Endothelial cell of umbilical vein (primary cell): ENCODE measurements around the gene DNAJC6. TPM values are rescaled to one million over a fixed set of nuclear protein-coding genes. Genes with fewer than 3 reads are reported as not detected.

Source experiments
- BruUV-seq: library from RNA; stranded (reverse); fragments of 400-500 nt; replicated peaks from 2 replicates; lab custom pipeline; 2021; lab: Mats Ljungman, UMichigan
- CTCF ChIA-PET: fragments of 300-600, 350-600 bp; sonication (Branson Sonifier 250); formaldehyde crosslinking; loops from one replicate; lab custom pipeline; 2021; ENCODE audit warnings: antibody characterized with exemption, inconsistent platforms; lab: Charles Lee
- POLR2A ChIA-PET: fragments of 300-600, 350-600 bp; sonication (Branson Sonifier 250); formaldehyde crosslinking; loops from one replicate; lab custom pipeline; 2021; ENCODE audit warnings: antibody characterized with exemption, inconsistent platforms; lab: Charles Lee
- DNase-seq: peaks from one replicate; pipeline ENCODE4 v3.0.0-alpha.2; 2011; ENCODE audit warnings: low read depth, low spot score
- FAIRE-seq: peaks from 2 replicates; lab custom pipeline; 2011; peaks lifted over from hg19 to GRCh38; lab: Jason Lieb, UNC
- H2AFZ ChIP-seq: 2 replicates; pipeline ENCODE4 v1.6.0; 2012; ENCODE audit warnings: low read depth, low read length, control low read depth, inconsistent platforms
- H3K27ac ChIP-seq: 2 replicates; pipeline ENCODE4 v1.5.1; 2011; ENCODE audit warnings: low read depth, mild to moderate bottlenecking, control low read depth, low read length, moderate library complexity; ENCODE audit not compliant: insufficient read depth
- H3K27me3 ChIP-seq, 2 experiments: 2 replicates each; pipeline versions ENCODE4 v1.6.0 to v1.6.1; 2011; ENCODE audit warnings: low read length in 2 of 2, mixed read lengths in 1 of 2; ENCODE audit not compliant: control insufficient read depth in 2 of 2, insufficient read depth in 2 of 2
- H3K36me3 ChIP-seq, 2 experiments: 2 replicates in 1 of 2; 3 replicates in 1 of 2; pipeline ENCODE4 v1.5.1; 2011; ENCODE audit warnings: low read length in 2 of 2, mild to moderate bottlenecking in 1 of 2, moderate library complexity in 1 of 2; ENCODE audit not compliant: control insufficient read depth in 2 of 2, insufficient read depth in 2 of 2; ENCODE audit errors: extremely low read depth in 1 of 2
- H3K4me1 ChIP-seq: 3 replicates; pipeline ENCODE4 v1.5.1; 2011; ENCODE audit warnings: mild to moderate bottlenecking, low read length; ENCODE audit not compliant: control insufficient read depth, insufficient read depth; ENCODE audit errors: extremely low read depth
- H3K4me2 ChIP-seq: 2 replicates; pipeline ENCODE4 v1.6.1; 2011; ENCODE audit warnings: low read length, control low read depth, mixed read lengths; ENCODE audit not compliant: insufficient read depth
- H3K4me3 ChIP-seq, 3 experiments: fragments of 200-600 bp in 1 of 3; sonication (generic), shearing (Covaris generic) in 1 of 3; replicated peaks in 1 of 3; 2 replicates each; pipeline ENCODE4 v1.5.1; 2011 to 2016; ENCODE audit warnings: control low read depth in 3 of 3, low read length in 3 of 3, mild to moderate bottlenecking in 2 of 3, inconsistent platforms in 1 of 3, low read depth in 1 of 3, moderate library complexity in 1 of 3; ENCODE audit not compliant: insufficient read depth in 1 of 3
- H3K79me2 ChIP-seq: 2 replicates; pipeline ENCODE4 v1.6.0; 2012; ENCODE audit warnings: low read length, inconsistent platforms; ENCODE audit not compliant: control insufficient read depth, insufficient read depth
- H3K9ac ChIP-seq: replicated peaks from 2 replicates; pipeline ENCODE3; 2011; ENCODE audit warnings: low read length, control low read depth; ENCODE audit not compliant: insufficient read depth; ENCODE audit errors: extremely low read depth
- H3K9me1 ChIP-seq: replicated peaks from 3 replicates; pipeline ENCODE4 v1.6.0; 2011; ENCODE audit warnings: mild to moderate bottlenecking, low read length; ENCODE audit not compliant: control insufficient read depth, insufficient read depth; ENCODE audit errors: extremely low read depth
- H3K9me3 ChIP-seq: replicated peaks from 2 replicates; pipeline ENCODE4 v1.5.1; 2012; ENCODE audit warnings: low read length, inconsistent platforms; ENCODE audit not compliant: control insufficient read depth, insufficient read depth
- H4K20me1 ChIP-seq: replicated peaks from 2 replicates; pipeline ENCODE3; 2011; ENCODE audit warnings: mild to moderate bottlenecking, low read length; ENCODE audit not compliant: control insufficient read depth, insufficient read depth; ENCODE audit errors: extremely low read depth
- EZH2 ChIP-seq: IDR thresholded peaks from 2 replicates; pipeline ENCODE4 v1.6.1; 2012; ENCODE audit warnings: borderline replicate concordance, low read depth, mild to moderate bottlenecking, moderate library complexity, low read length, inconsistent platforms; ENCODE audit not compliant: severe bottlenecking
- FOS ChIP-seq: IDR thresholded peaks from 2 replicates; pipeline ENCODE4 v1.6.1; 2011; ENCODE audit warnings: mild to moderate bottlenecking, low read length, moderate library complexity, borderline replicate concordance; ENCODE audit not compliant: insufficient read depth
- GATA2 ChIP-seq: IDR thresholded peaks from 2 replicates; pipeline ENCODE4 v1.7.0; 2011; ENCODE audit warnings: low read depth, mild to moderate bottlenecking, moderate library complexity, mixed read lengths, low read length; ENCODE audit not compliant: insufficient read length, insufficient read depth
- JUN ChIP-seq: IDR thresholded peaks from 2 replicates; pipeline ENCODE4 v1.6.1; 2011; ENCODE audit warnings: borderline replicate concordance, low read depth; ENCODE audit not compliant: insufficient read length, insufficient read depth
- MAX ChIP-seq: IDR thresholded peaks from 2 replicates; pipeline ENCODE4 v1.6.1; 2011; ENCODE audit not compliant: insufficient read depth, insufficient read length
- MYC ChIP-seq: IDR thresholded peaks from one replicate; pipeline ENCODE4 v1.6.1; 2011; ENCODE audit warnings: mild to moderate bottlenecking, low read depth, low read length
- POLR2A ChIP-seq: IDR thresholded peaks from 2 replicates; pipeline ENCODE4 v1.6.1; 2012; ENCODE audit warnings: low read depth, mild to moderate bottlenecking, control low read depth, low read length
- POLR2AphosphoS5 ChIP-seq: IDR thresholded peaks from 2 replicates; pipeline ENCODE4 v1.6.1; 2012; ENCODE audit warnings: low read depth, mild to moderate bottlenecking, control low read depth, low read length, moderate library complexity; ENCODE audit not compliant: insufficient read depth
- dilution Hi-C: fragments of 300-500 bp; cut with MboI; formaldehyde crosslinking; loops from one replicate; pipeline ENCODE4 v1.15.0; 2019; ENCODE audit warnings: low sequenced_read_pairs; ENCODE audit not compliant: extremely low pct_ligation_motif_present
- intact Hi-C: fragments of 100-400 bp; cut with micrococcal nuclease; formaldehyde crosslinking; loops from one replicate; pipeline ENCODE4 v1.10.0; 2022
- polyA plus RNA-seq, 4 experiments: library from polyadenylated mRNA; depleted of rRNA in 3 of 4; stranded (reverse) in 3 of 4; unstranded in 1 of 4; fragments of >200 nt; gene quantifications; 2 replicates each; pipeline versions ENCODE4 v1.2.1 to v1.2.3, GENCODE V29; 2011 to 2012; ENCODE audit warnings: missing spikeins in 1 of 4
- total RNA-seq: library from RNA; stranded (reverse); gene quantifications from 2 replicates; pipeline ENCODE4 v1.2.3, GENCODE V29; 2021
- TF ChIP-seq, protein P1 (sequence below), 2 donors: IDR thresholded peaks; 1 replicate in 1 of 2; 2 replicates in 1 of 2; pipeline ENCODE4 v1.5.1; 2011; ENCODE audit warnings: low read length in 2 of 2, mild to moderate bottlenecking in 2 of 2, moderate library complexity in 2 of 2, control low read depth in 1 of 2, inconsistent platforms in 1 of 2, low read depth in 1 of 2; ENCODE audit not compliant: insufficient read depth in 1 of 2; ENCODE audit errors: extremely low read depth in 1 of 2

Gene DNAJC6
- total and polyA plus RNA-seq, 2 donors (not counting 3 experiments of a cell fraction or from before 2014, with no cell fraction given), result 2.3 to 4.9 TPM

DNA sequence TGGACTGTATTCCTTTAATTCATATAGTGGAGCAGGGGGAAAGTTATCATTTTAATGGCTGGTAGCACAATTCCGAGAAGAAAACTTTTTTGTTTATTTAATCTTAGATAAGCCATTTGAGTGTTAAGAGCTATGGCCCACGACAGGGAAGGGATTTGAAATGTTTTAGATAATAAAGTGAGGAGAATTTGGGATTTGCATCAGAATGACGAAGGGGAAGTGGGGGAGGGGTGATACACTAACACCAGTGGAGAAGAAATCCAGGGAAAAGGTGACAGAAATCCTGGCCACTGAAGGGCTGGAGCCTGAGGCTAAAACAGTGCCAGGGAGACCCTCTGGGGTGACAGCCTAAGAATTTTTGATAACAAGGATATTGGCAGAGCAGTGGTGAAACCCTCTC is 132.1 kb downstream of the DNAJC6 start:
- TF ChIP-seq, protein P1, sequence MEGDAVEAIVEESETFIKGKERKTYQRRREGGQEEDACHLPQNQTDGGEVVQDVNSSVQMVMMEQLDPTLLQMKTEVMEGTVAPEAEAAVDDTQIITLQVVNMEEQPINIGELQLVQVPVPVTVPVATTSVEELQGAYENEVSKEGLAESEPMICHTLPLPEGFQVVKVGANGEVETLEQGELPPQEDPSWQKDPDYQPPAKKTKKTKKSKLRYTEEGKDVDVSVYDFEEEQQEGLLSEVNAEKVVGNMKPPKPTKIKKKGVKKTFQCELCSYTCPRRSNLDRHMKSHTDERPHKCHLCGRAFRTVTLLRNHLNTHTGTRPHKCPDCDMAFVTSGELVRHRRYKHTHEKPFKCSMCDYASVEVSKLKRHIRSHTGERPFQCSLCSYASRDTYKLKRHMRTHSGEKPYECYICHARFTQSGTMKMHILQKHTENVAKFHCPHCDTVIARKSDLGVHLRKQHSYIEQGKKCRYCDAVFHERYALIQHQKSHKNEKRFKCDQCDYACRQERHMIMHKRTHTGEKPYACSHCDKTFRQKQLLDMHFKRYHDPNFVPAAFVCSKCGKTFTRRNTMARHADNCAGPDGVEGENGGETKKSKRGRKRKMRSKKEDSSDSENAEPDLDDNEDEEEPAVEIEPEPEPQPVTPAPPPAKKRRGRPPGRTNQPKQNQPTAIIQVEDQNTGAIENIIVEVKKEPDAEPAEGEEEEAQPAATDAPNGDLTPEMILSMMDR (IDR thresholded peaks at IDR 0.05; ENCODE audit: extremely low read depth in 1 of 2, insufficient read depth in 1 of 2, low read depth in 1 of 2, low read length in 2 of 2), result no peak
- TF ChIP-seq POLR2AphosphoS5, result no peak
- no peak for TF ChIP-seq JUN
- no peak for TF ChIP-seq GATA2
- TF ChIP-seq MYC, result no peak
- no peak for TF ChIP-seq MAX
- TF ChIP-seq FOS, result no peak
- no peak for TF ChIP-seq EZH2
- no peak for TF ChIP-seq POLR2A
- Histone ChIP-seq H3K79me2 (no peaks in the 10 kb centered on the region), H3K9me3 (no peaks in the 10 kb centered on the region), H3K4me1 (no peaks in the 10 kb centered on the region), H3K27ac (no peak overlapping the region), H3K4me2 (no peak overlapping the region), H3K4me3 (no peak overlapping the region), H3K9ac (no peak overlapping the region), H3K9me1 (no peaks in the 10 kb centered on the region), H3K27me3 (no peaks in the 10 kb centered on the region), H2AFZ (no peak overlapping the region), H4K20me1 (no peaks in the 10 kb centered on the region), H3K36me3 (no peaks in the 10 kb centered on the region)
- ChIA-PET CTCF (interaction anchor here (1.1 to 4.6 kb wide), 5 partner anchors 8 to 246 kb away, joined by 3 to 24 read pairs (median 6); partner anchors contain the start of genes LEPR and LEPROT), POLR2A (no interaction called here)
- DNase-seq (no peak), FAIRE-seq (no peak)
- intact Hi-C loops, result no loop called here
- BruUV-seq, result no TSS peak
- dilution Hi-C loops, result no loop called here
